Fibroblast of the aortic adventitia (primary cell): ENCODE data around the gene MICU1. TPM values are rescaled to one million over a fixed set of nuclear protein-coding genes. Genes with fewer than 3 reads are reported as not detected.
"Not testable (repeated sequence)": the region's sequence is repeated elsewhere in the genome, so short reads cannot be mapped to it uniquely, and the experiment has no call there.

Source experiments
- DNase-seq: peaks from one replicate; pipeline ENCODE4 v3.0.0-alpha.2; 2010; ENCODE audit warnings: low read depth
- H3K4me3 ChIP-seq: 2 replicates; pipeline ENCODE4 v1.5.1; 2011; ENCODE audit warnings: low read depth, mild to moderate bottlenecking, control low read depth, low read length, moderate library complexity
- CTCF ChIP-seq: IDR thresholded peaks from 2 replicates; pipeline ENCODE4 v1.5.1; 2011; ENCODE audit warnings: mild to moderate bottlenecking, low read length, control low read depth, inconsistent platforms; ENCODE audit not compliant: insufficient read depth
- total RNA-seq: library from RNA; depleted of rRNA; stranded (reverse); fragments of >200 nt; gene quantifications from 2 replicates; pipeline ENCODE4 v1.2.3, GENCODE V29; 2012; ENCODE audit warnings: low replicate concordance

MICU1 gene
- total RNA-seq, 1 donor = 58.3 TPM

- no peak overlapping the region for H3K4me3 ChIP-seq
- DNase-seq = no peak
- TF ChIP-seq CTCF = no peak
These were observed 297.1 kb downstream of the MICU1 start for GRCh38 chr10:72328829-72329204.

- no peak overlapping the region for H3K4me3 ChIP-seq
- DNase-seq = peak; percentile 75
- peak; percentile 73 for TF ChIP-seq CTCF
These were observed 297.6 kb downstream of the MICU1 start for GRCh38 chr10:72328045-72328828.

GRCh38 chr10:72326665-72327603, 298.9 kb downstream of the MICU1 start:
- not testable (repeated sequence) for H3K4me3 ChIP-seq, DNase-seq

- H3K4me3 ChIP-seq = not testable (repeated sequence)
- DNase-seq = peak; percentile 61
These were observed 300.4 kb downstream of the MICU1 start for GRCh38 chr10:72325243-72326175.

GRCh38 chr10:72323771-72324191, 302.1 kb downstream of the MICU1 start:
- no peak for TF ChIP-seq CTCF
- H3K4me3 ChIP-seq = no peak overlapping the region
- no peak for DNase-seq

GRCh38 chr10:72323108-72323749, 302.6 kb downstream of the MICU1 start:
- TF ChIP-seq CTCF = no peak
- DNase-seq = no peak
- no peak overlapping the region for H3K4me3 ChIP-seq
